ENCODE data around the gene HSF5. TPM values are rescaled to one million over a fixed set of nuclear protein-coding genes. Genes with fewer than 3 reads are reported as not detected.
"Not testable (repeated sequence)": the region's sequence is repeated elsewhere in the genome, so short reads cannot be mapped to it uniquely, and the experiment has no call there.

The HSF5 gene
- total RNA-seq, 2 experiments from 2014 or later, result 2.9 to 3.0 TPM

DNA sequence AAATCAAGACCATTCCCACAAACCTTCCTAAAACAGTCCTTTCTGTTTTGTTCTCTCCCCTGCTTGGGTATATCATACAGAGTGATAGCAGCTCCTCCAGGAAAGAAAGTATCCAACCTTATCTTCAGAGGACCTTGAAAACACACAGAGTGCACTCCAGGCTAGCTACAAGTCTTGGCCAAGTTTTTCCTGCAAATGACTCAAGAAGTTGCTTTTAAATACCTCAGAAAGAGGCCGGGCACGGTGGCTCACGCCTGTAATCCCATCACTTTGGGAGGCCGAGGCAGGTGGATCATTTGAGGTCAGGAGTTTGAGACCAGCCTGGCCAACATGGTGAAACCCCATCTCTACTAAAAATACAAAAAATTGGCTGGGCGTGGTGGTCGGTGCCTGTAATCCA lies 14.9 kb upstream of the HSF5 start:
- DNase-seq; H3K4me3 Mint-ChIP-seq; H3K4me1 Mint-ChIP-seq (ENCODE audit: low read depth); intact Hi-C loops (cut with micrococcal nuclease); POLR2A ChIA-PET; H3K9me3 Mint-ChIP-seq; H3K27ac Mint-ChIP-seq; H3K27me3 Mint-ChIP-seq: not testable (repeated sequence)
- CTCF ChIA-PET, result interaction anchor here (0.6 kb wide), 1 partner anchor 15 kb away, joined by 3 read pairs; the partner anchor contains the start of gene HSF5
- peaks cover 52% of the 10 kb centered on the region for H3K36me3 Mint-ChIP-seq

DNA sequence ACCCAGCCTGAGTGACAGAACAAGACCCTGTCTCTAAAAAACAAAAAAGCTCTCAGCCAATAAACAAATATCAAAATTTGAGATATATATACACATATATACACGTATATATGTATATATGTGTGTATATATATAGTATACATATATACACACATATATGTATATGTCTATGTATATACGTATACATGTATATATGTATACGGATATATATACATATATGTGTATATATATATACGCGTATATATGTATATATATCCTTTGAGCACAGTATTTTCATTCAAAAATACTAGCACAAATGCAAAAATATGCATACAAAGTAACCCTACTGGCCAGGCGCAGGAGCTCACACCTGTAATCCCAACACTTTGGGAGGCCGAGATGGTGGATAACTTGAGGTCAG lies 13.2 kb upstream of the HSF5 start:
- no peak overlapping the region for H3K4me3 Mint-ChIP-seq
- H3K9me3 Mint-ChIP-seq, result no peaks in the 10 kb centered on the region
- POLR2A ChIA-PET, result no interaction called here

DNA sequence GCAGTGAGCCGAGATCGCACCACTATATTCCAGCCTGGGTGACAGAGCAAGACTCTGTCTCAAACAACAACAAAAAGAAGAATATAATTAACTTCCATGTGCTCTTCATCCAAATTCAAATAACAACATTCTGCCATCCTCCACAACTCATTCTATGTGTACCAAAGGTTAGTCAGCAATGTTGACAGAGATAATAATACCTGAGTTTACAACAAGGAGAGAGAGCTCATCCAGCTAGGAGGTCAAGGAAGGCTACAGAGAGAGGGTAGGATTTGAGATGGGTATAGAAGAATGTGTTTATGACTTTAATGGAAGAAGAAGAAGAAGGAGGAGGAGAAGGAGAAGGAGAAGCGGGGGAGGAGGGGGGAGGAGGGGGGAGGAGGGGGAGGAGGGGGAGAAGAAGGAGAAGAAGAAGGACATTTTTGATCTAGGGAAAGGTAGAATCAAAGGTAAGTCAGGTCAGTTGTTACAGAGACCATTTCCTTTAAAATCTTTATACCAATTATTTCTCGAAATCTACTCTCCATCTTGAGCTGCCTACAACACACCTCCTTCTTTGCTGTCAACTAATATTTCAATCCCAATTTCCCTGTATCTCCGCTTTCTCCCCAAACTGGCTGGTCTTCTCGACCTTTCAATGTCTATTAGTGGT lies 10.1 kb upstream of the HSF5 start:
- H3K9me3 Mint-ChIP-seq, result no peaks in the 10 kb centered on the region
- H3K4me3 Mint-ChIP-seq, result no peak overlapping the region
- H3K27me3 Mint-ChIP-seq, result no peaks in the 10 kb centered on the region
- intact Hi-C loops (cut with micrococcal nuclease), result no loop called here
- ChIA-PET POLR2A (no interaction called here), CTCF (interaction anchor here (0.5 to 1.9 kb wide), 3 partner anchors 10 to 21 kb away, joined by 3 to 7 read pairs (median 6); partner anchors contain the start of gene HSF5)
- peaks cover 11% of the 10 kb centered on the region for H3K4me1 Mint-ChIP-seq (ENCODE audit: low read depth)
- DNase-seq, result no peak
- H3K36me3 Mint-ChIP-seq, result peaks cover 43% of the 10 kb centered on the region
- H3K27ac Mint-ChIP-seq, result no peak overlapping the region

More for the DNA sequence above, 13.2 kb upstream of the HSF5 start:
- intact Hi-C loops (cut with micrococcal nuclease), result no loop called here
- Mint-ChIP-seq H3K4me1 (ENCODE audit: low read depth) (peaks cover 4% of the 10 kb centered on the region), H3K36me3 (peaks cover 43% of the 10 kb centered on the region), H3K27ac (no peak overlapping the region), H3K27me3 (no peaks in the 10 kb centered on the region)
- DNase-seq, result no peak
- CTCF ChIA-PET, result interaction anchor here (1.3 kb wide), 1 partner anchor 13 kb away, joined by 3 read pairs; the partner anchor contains the start of gene HSF5

DNA sequence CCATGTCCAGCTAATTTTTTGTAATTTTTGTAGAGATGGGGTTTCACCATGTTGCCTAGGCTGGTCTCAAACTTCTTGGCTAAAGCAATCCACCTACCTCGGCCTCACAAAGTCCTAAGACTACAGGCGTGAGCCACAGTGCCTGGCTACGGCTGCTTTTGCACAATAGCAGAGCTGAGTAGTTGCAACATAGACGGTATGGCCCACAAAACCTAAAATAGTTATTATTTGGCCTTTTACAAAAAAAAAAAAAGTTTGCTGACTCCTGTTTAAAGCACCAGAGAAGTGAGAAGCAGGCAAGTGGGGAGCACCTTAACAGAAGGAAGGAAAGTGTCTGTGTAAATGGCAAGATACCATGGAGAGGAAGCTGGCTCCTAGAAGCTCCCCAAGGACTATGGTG lies 5.3 kb upstream of the HSF5 start:
- Mint-ChIP-seq H3K27me3 (no peaks in the 10 kb centered on the region), H3K27ac (peak overlapping the region; percentile 82), H3K9me3 (no peaks in the 10 kb centered on the region), H3K4me1 (ENCODE audit: low read depth) (peaks cover 22% of the 10 kb centered on the region), H3K36me3 (peaks cover 59% of the 10 kb centered on the region), H3K4me3 (no peak overlapping the region)
- DNase-seq, result no peak
- intact Hi-C loops (cut with micrococcal nuclease), result loop anchor here (5.0 kb wide), 1 partner anchor 176 kb away; no protein-coding TSS in a partner anchor
- ChIA-PET POLR2A (interaction anchor here (1.0 to 1.3 kb wide), 2 partner anchors 21 to 176 kb away, joined by 3 to 4 read pairs; partner anchors contain the start of gene MTMR4), CTCF (interaction anchor here (1.2 to 2.1 kb wide), 2 partner anchors 9 to 176 kb away, joined by 3 to 9 read pairs; no protein-coding TSS in a partner anchor)

DNA sequence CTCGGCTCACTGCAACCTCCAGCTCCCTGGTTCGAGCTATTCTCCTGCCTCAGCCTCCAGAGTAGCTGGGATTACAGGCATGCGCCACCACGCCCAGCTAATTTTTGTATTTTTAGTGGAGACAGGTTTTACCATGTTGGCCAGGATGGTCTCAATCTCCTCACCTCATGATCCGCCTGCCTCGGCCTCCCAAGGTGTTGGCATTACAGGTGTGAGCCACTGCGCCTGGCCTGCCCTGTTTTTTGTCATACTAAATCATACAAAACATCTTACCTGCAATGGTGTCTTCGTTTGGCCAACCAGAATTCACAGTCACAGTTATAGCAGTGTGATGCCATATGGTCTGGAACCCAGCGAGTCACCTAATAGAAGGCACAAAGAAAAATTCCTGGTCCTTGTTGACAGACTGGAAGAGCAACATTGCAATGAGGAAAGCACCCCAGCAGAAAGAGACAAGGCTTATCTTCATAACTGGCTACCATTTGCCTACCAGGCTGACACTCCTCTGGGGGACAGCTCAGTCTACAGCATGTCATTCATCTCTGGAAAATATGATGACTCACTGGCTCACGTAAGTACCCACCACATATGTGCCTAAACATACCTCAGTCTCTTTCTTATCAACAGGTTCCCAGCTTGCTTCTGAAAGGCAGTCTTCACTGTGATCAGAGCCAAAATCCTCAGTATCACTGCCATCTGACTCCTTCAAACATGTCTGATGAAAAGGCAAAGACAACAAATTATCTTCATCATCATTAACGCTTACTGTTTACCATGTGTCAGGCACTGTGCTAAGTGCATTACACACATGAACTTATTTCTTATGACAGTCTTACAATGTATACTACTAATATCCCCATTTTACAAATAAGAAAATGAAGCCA lies 4.3 kb upstream of the HSF5 start:
- no peak overlapping the region for H3K4me3 Mint-ChIP-seq
- H3K27me3 Mint-ChIP-seq, result no peaks in the 10 kb centered on the region
- peak; percentile 44 for DNase-seq
- H3K36me3 Mint-ChIP-seq, result peaks cover 57% of the 10 kb centered on the region
- H3K27ac Mint-ChIP-seq, result peak overlapping the region; percentile 82
- H3K9me3 Mint-ChIP-seq, result no peaks in the 10 kb centered on the region
- H3K4me1 Mint-ChIP-seq (ENCODE audit: low read depth), result peaks cover 22% of the 10 kb centered on the region
- ChIA-PET CTCF (interaction anchor here (0.7 to 2.1 kb wide), 5 partner anchors 10 to 293 kb away, joined by 3 to 9 read pairs (median 3); no protein-coding TSS in a partner anchor), POLR2A (interaction anchor here (1.0 to 1.3 kb wide), 2 partner anchors 22 to 175 kb away, joined by 3 to 4 read pairs; partner anchors contain the start of gene MTMR4)
- intact Hi-C loops (cut with micrococcal nuclease), result loop anchor here (1.0 to 5.0 kb wide), 2 partner anchors 22 to 175 kb away; partner anchors contain the start of gene MTMR4

DNA sequence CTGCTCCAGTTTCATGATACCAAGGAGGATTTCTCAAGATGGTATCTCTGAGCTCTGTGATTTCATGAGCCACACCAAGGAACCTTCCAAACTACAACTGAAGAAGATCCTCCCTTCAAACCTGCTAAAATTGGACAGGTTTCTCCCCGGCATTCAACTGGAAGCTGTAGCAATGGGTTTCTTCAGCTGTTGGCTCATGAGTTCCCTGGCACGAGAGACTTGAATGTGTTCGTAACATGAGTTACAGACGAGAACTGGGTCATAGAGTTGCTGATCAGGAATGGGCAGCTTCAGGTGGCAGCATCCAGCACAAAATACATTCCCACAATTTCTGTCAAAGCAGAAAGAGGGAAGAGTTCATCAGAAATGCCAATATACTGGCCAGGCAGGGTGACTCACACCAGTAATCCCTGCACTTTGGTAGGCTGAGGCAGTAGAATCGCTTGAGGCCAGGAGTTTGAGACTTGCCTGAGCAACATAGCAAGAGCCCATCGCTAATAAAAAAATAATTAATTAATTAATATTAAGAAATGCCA lies 3.4 kb upstream of the HSF5 start:
- Mint-ChIP-seq H3K36me3 (peaks cover 55% of the 10 kb centered on the region), H3K4me1 (ENCODE audit: low read depth) (peaks cover 25% of the 10 kb centered on the region), H3K27me3 (no peaks in the 10 kb centered on the region), H3K4me3 (no peak overlapping the region), H3K9me3 (no peaks in the 10 kb centered on the region), H3K27ac (no peak overlapping the region)
- ChIA-PET POLR2A (interaction anchor here (0.6 kb wide), 1 partner anchor 38 kb away, joined by 3 read pairs; no protein-coding TSS in a partner anchor), CTCF (interaction anchor here (2.6 kb wide), 1 partner anchor 174 kb away, joined by 10 read pairs; no protein-coding TSS in a partner anchor)
- intact Hi-C loops (cut with micrococcal nuclease), result loop anchor here (1.0 to 5.0 kb wide), 2 partner anchors 23 to 174 kb away; partner anchors contain the start of gene MTMR4
- DNase-seq, result no peak

DNA sequence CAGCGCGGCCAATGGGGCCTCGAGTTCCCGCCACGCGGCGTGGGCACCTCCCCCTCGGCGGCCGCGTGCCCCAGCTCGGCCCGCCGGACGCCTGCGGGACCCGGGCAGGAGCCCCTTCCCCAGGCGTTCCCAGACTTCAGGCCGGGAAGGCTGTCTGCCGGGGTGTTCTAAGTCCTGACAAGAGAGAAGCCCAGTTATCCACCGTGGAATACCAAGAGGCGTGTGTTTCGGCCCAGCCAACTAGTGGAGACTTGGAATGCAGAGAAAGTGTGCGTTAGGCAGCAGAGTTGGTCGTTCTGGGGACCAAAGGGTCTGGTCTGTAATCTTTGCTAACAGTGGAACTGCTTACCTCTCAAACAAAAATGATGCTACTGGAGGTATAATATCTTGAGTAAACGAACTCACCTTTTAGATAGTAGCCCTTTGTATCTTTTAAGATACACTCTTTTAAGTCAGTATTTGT lies 251 bp upstream of the HSF5 start:
- no peak overlapping the region for H3K4me3 Mint-ChIP-seq
- intact Hi-C loops (cut with micrococcal nuclease), result no loop called here
- H3K36me3 Mint-ChIP-seq, result peaks cover 35% of the 10 kb centered on the region
- H3K9me3 Mint-ChIP-seq, result no peaks in the 10 kb centered on the region
- POLR2A ChIA-PET, result interaction anchor here (0.8 to 1.3 kb wide), 3 partner anchors 143 to 171 kb away, joined by 5 to 9 read pairs (median 6); no protein-coding TSS in a partner anchor
- H3K27me3 Mint-ChIP-seq, result no peaks in the 10 kb centered on the region
- H3K27ac Mint-ChIP-seq, result no peak overlapping the region
- CTCF ChIA-PET, result interaction anchor here (0.7 to 2.1 kb wide), 20 partner anchors 9 to 270 kb away, joined by 3 to 26 read pairs (median 6); partner anchors contain the start of genes MKS1, MTMR4, RNF43 and TSPOAP1
- no peak for DNase-seq
- peaks cover 21% of the 10 kb centered on the region for H3K4me1 Mint-ChIP-seq (ENCODE audit: low read depth)

DNA sequence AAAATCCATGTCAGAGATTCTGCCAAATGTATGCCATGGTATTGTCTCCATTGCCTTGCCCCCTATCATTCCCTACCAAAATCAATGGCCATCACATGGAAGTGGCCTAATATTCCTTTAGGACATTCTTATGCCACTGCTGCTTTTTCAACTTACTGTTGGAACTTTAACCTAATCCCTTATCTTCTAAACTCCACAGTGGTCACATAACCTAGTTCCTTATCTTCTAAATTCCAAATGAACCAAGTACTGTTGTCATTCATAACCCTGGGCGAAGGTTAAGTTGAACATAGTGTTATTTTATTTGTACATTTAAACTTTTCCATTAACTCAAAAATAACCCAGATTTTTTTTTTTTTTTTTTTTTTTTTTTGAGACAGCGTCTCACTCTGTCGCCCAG lies 3.6 kb downstream of the HSF5 start:
- CTCF ChIA-PET, result no interaction called here
- POLR2A ChIA-PET, result no interaction called here
- Mint-ChIP-seq H3K4me3 (no peak overlapping the region), H3K27ac (no peak overlapping the region), H3K27me3 (no peaks in the 10 kb centered on the region), H3K36me3 (peaks cover 12% of the 10 kb centered on the region), H3K4me1 (ENCODE audit: low read depth) (peaks cover 9% of the 10 kb centered on the region), H3K9me3 (no peaks in the 10 kb centered on the region)
- intact Hi-C loops (cut with micrococcal nuclease), result no loop called here
- DNase-seq, result no peak

DNA sequence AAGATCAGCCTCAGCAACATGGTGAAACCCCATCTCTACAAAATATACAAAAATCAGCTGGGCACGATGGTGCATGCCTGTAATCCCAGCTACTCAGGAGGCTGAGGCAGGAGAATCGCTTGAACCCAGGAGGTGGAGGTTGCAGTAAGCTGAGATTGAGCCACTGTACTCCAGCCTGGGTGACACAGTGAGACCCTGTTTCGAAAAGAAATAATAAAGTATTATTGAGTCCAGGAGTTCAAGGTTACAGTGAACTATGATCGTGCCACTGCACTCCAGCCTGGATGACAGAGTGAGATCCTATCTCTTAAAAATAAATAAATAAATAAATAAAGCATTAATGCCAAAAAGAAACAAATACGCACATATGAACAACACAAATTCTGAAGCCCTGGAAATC lies 6.4 kb downstream of the HSF5 start:
- intact Hi-C loops (cut with micrococcal nuclease); H3K4me3 Mint-ChIP-seq; CTCF ChIA-PET; H3K36me3 Mint-ChIP-seq; H3K4me1 Mint-ChIP-seq (ENCODE audit: low read depth); POLR2A ChIA-PET; H3K9me3 Mint-ChIP-seq; H3K27ac Mint-ChIP-seq; H3K27me3 Mint-ChIP-seq; DNase-seq: not testable (repeated sequence)

DNA sequence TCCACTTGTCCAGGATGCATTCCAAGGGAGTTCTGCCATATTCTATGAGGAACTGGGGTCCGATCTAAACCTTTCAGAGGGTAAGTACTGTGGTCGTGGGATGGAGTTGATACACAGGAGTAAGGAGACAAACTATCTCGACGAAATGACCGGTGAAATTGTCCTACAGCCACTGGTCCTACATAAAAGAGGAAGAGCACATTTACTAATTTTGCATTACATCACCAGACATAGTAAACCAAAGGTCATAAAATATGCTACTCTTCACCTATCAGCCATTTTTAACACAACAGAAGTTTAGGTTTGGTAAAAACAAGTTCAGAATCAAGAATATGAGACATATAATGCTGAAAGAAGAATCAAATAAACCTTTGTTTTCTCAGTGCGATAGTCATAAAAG lies 8.1 kb downstream of the HSF5 start:
- no peak overlapping the region for H3K27ac Mint-ChIP-seq
- ChIA-PET POLR2A (no interaction called here), CTCF (no interaction called here)

DNA sequence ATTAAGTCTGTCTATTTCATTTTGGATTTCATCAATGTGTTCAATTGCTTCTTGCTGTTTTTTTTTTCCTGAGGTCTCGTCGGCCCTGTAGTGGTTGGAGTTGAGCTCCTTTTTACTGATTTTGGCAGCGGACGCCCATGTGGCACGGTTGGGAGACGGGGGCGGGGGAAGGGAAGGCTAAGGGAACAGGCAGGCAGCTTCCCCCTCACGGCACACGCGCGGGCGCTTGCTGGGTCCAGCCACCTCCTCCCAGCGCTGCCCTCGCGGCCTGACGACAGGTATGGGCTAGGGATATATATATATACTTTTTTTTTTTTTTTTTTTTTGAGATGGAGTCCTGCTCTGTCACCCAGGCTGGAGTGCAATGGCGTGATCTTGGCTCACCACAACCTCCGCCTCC lies 11.4 kb downstream of the HSF5 start:
- ChIA-PET CTCF (interaction anchor here (0.5 kb wide), 1 partner anchor 43 kb away, joined by 3 read pairs; no protein-coding TSS in a partner anchor), POLR2A (no interaction called here)
- peaks cover 2% of the 10 kb centered on the region for H3K4me1 Mint-ChIP-seq (ENCODE audit: low read depth)
- H3K36me3 Mint-ChIP-seq, result peaks cover 7% of the 10 kb centered on the region
- no peaks in the 10 kb centered on the region for H3K27me3 Mint-ChIP-seq
- no peaks in the 10 kb centered on the region for H3K9me3 Mint-ChIP-seq
- DNase-seq, result no peak
- no peak overlapping the region for H3K27ac Mint-ChIP-seq
- intact Hi-C loops (cut with micrococcal nuclease), result no loop called here
- no peak overlapping the region for H3K4me3 Mint-ChIP-seq

More for the DNA sequence above, 8.1 kb downstream of the HSF5 start:
- Mint-ChIP-seq H3K36me3 (peaks cover 7% of the 10 kb centered on the region), H3K4me3 (no peak overlapping the region), H3K27me3 (no peaks in the 10 kb centered on the region), H3K4me1 (ENCODE audit: low read depth) (no peaks in the 10 kb centered on the region), H3K9me3 (no peaks in the 10 kb centered on the region)
- intact Hi-C loops (cut with micrococcal nuclease), result no loop called here
- DNase-seq, result no peak

Measured in activated CD4-positive, alpha-beta memory T cell treated with anti-CD3 and anti-CD28 coated beads for 36 hours (primary cell).